AG04450 (cell line): ENCODE results near the gene GYPC. TPM values are rescaled to one million over a fixed set of nuclear protein-coding genes. Genes with fewer than 3 reads are reported as not detected.

Experiments used
- CTCF ChIA-PET: fragments of 300-600, 350-600 bp; formaldehyde crosslinking; extraction: SDS; loops from one replicate; lab custom pipeline; 2022; ENCODE audit warnings: antibody characterized with exemption, inconsistent platforms; lab: Charles Lee
- POLR2A ChIA-PET: fragments of 350-600 bp; formaldehyde crosslinking; extraction: SDS; loops from one replicate; lab custom pipeline; 2021; ENCODE audit warnings: antibody characterized with exemption, inconsistent platforms; lab: Yijun Ruan, JAX
- DNase-seq: peaks from one replicate; pipeline ENCODE4 v3.0.0-alpha.2; 2011; ENCODE audit warnings: low read depth, low spot score
- H3K27ac ChIP-seq: one replicate; pipeline ENCODE4 v1.5.1; 2012; ENCODE audit warnings: low read depth, low read length, control low read depth
- H3K27me3 ChIP-seq: one replicate; pipeline ENCODE4 v1.6.0; 2012; ENCODE audit warnings: low read length; ENCODE audit not compliant: control insufficient read depth, insufficient read depth
- H3K4me3 ChIP-seq: 2 replicates; pipeline ENCODE4 v1.5.1; 2011; ENCODE audit warnings: mild to moderate bottlenecking, low read depth, low read length, control low read depth
- H3K9me3 ChIP-seq: 2 replicates; pipeline ENCODE4 v1.5.1; 2012; ENCODE audit warnings: low read length; ENCODE audit not compliant: control insufficient read depth, insufficient read depth
- polyA plus RNA-seq: library from polyadenylated mRNA; depleted of rRNA; stranded (reverse); fragments of >200 nt; gene quantifications from 2 replicates; pipeline ENCODE4 v1.2.3, GENCODE V29; 2011
- TF ChIP-seq, protein P1 (sequence below): IDR thresholded peaks from 2 replicates; pipeline ENCODE4 v1.5.1; 2011; ENCODE audit warnings: low read depth, low read length, control low read depth, inconsistent platforms

The GYPC gene
- polyA plus RNA-seq, 1 experiment = 146 TPM

DNA sequence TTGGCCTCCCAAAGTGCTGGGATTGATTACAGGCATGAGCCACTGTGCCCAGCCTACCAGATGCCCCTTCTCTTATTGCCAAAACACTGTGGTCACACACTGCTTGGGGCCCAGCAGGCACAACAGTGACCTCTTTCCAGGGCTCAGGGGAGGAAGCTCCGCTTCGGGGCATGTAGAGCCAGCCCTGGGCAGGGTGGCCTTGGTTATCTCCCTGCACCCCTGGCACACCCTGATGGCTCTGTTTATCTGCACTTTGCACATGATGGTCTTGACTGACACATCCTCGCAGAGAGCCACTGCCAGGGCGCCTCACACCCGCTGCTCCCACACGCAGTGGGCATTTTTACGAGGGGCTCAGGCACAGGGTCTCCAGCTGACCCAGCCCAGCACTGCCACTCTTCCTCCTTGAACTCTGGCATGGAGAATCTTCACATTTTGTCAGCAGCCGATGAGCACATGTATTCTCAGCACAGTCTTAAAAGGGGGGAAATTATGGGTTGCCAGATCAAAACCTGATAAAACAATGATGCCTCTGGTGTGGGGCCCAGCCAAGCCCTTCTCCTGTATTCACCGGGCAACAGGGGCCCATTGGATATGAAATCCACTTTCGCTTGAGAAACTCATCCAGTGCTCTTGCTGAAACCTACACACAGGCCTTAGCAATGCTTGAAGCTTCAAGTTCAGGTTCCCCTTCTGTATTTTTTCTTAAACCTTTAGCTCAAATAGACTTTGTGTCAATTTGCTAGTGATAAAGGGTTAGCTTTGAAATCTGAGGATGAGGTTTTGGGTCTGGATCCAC lies 5.9 kb downstream of the GYPC start:
- POLR2A ChIA-PET = no interaction called here
- TF ChIP-seq, protein P1, sequence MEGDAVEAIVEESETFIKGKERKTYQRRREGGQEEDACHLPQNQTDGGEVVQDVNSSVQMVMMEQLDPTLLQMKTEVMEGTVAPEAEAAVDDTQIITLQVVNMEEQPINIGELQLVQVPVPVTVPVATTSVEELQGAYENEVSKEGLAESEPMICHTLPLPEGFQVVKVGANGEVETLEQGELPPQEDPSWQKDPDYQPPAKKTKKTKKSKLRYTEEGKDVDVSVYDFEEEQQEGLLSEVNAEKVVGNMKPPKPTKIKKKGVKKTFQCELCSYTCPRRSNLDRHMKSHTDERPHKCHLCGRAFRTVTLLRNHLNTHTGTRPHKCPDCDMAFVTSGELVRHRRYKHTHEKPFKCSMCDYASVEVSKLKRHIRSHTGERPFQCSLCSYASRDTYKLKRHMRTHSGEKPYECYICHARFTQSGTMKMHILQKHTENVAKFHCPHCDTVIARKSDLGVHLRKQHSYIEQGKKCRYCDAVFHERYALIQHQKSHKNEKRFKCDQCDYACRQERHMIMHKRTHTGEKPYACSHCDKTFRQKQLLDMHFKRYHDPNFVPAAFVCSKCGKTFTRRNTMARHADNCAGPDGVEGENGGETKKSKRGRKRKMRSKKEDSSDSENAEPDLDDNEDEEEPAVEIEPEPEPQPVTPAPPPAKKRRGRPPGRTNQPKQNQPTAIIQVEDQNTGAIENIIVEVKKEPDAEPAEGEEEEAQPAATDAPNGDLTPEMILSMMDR = no peak
- no peak overlapping the region for H3K27ac ChIP-seq
- DNase-seq = no peak
- H3K4me3 ChIP-seq = no peak overlapping the region
- CTCF ChIA-PET = no interaction called here
- no peaks in the 10 kb centered on the region; the same call in 1 of the 2 replicates for H3K9me3 ChIP-seq
- H3K27me3 ChIP-seq = no peaks in the 10 kb centered on the region

DNA sequence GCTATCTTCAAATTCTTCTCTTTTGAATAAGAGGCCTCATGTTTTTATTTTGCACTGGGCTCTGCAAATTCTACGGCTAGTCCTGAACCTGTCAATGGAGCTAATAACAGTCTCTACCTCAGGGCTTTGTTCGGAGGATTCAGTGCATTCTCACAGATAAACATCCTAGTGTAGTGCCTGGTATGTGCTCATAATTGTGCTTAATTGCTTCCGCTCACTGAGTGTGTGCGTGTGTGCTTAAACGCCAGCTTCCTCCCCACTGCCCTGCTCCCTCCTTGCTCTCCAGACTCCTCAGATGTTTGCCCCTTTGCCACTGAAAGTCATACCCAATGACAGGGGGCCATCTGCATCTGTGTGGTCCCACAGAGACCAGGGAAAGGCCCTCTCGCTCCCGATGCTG lies 6.7 kb downstream of the GYPC start:
- ChIA-PET POLR2A (no interaction called here), CTCF (no interaction called here)
- TF ChIP-seq, protein P1 = no peak
- Histone ChIP-seq H3K4me3 (no peak overlapping the region), H3K9me3 (no peaks in the 10 kb centered on the region; the same call in 1 of the 2 replicates), H3K27me3 (no peaks in the 10 kb centered on the region), H3K27ac (no peak overlapping the region)
- DNase-seq = no peak

DNA sequence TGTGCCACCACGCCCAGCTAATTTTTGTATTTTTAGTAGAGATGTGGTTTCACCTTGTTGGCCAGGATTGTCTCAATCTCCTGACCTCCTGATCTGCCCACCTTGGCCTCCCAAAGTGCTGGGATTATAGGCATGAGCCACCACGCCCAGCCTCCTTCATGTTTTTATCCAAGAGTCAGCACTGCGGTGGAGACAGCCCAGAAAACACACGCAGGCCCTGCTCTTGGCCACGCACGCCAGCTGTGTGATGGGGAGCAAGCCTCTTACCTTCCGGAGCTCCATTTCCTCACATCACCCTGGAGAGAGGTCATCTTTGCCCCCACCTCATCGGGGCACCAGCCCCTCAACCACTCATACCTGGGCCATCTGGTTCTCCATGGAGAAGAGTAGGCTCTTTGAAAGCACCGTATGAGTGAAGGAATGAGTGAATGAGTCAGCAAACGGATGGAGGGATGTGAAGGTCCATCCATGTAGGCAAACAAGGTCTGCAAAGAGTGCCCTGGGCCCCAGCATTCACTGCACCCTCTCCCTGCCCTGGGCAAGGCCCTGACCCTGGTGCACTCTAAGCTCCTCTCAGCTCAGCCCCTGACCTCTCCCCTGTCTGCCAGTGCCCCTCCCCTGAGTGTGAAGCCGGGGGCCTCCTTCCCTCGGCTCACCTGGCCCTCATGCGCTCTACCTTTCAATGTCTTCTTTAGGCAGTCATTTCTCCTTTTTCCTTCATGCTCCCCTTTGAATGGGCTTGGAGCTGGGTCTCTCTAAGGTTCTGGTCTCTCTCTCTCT lies 7.4 kb downstream of the GYPC start:
- Histone ChIP-seq H3K4me3 (no peak overlapping the region), H3K9me3 (no peaks in the 10 kb centered on the region; the same call in 1 of the 2 replicates), H3K27ac (no peak overlapping the region), H3K27me3 (no peaks in the 10 kb centered on the region)
- DNase-seq = no peak
- TF ChIP-seq, protein P1 = no peak
- ChIA-PET CTCF (no interaction called here), POLR2A (interaction anchor here (0.7 kb wide), 1 partner anchor 36 kb away, joined by 3 read pairs; no protein-coding TSS in a partner anchor)

DNA sequence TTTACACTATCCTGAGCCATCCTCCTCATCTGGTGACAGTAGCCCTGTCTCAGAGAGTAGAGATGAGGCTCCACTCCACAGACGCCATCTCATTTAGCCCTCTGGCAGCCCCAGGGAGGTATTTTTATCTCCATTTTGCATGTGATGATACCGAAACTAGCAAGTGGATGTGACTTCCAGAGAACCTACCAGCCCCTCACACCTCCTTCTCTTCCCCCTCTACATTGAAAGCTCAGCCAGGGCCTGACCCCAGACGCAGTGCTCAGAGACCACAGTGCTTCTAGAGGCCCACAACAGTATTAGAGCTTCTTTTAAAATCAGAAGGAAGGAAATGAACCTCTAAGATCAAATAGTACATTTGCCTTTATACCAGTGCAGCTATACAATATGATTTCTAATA lies 8.3 kb downstream of the GYPC start:
- POLR2A ChIA-PET = interaction anchor here (0.6 to 0.7 kb wide), 2 partner anchors 31 to 35 kb away, joined by 3 read pairs; no protein-coding TSS in a partner anchor
- Histone ChIP-seq H3K27ac (no peak overlapping the region), H3K27me3 (no peaks in the 10 kb centered on the region), H3K4me3 (no peak overlapping the region), H3K9me3 (no peaks in the 10 kb centered on the region; the same call in 1 of the 2 replicates)
- DNase-seq = no peak
- TF ChIP-seq, protein P1 = no peak
- CTCF ChIA-PET = no interaction called here
